B cell (primary cell): ENCODE results near the gene ID1. TPM values are rescaled to one million over a fixed set of nuclear protein-coding genes. Genes with fewer than 3 reads are reported as not detected.

ENCODE experiments used
- ATAC-seq: fragments of 200-7000 bp; cut with Tn5 transposase; one replicate; pipeline ENCODE4 v1.10.0; 2021; ENCODE audit warnings: low read depth, mild to moderate bottlenecking, moderate number of reproducible peaks, moderate library complexity
- CTCF ChIA-PET: fragments of 350-600 bp; sonication (Branson Sonifier 250); formaldehyde crosslinking; loops from one replicate; lab custom pipeline; 2021; ENCODE audit warnings: antibody characterized with exemption, inconsistent platforms; lab: Charles Lee
- POLR2A ChIA-PET: fragments of 350-600 bp; sonication (Branson Sonifier 250); formaldehyde crosslinking; loops from one replicate; lab custom pipeline; 2021; ENCODE audit warnings: antibody characterized with exemption; lab: Charles Lee
- DNase-seq: peaks from one replicate; pipeline ENCODE4 v3.0.0; 2013
- H2AFZ ChIP-seq: 2 replicates; pipeline ENCODE4 v1.6.1; 2012; ENCODE audit warnings: mild to moderate bottlenecking, low read depth, low read length; ENCODE audit not compliant: insufficient read depth, poor library complexity, severe bottlenecking
- H3K27ac ChIP-seq, 2 donors: 1 replicate in 1 of 2; 2 replicates in 1 of 2; pipeline ENCODE4 v1.5.1; 2012 to 2013; ENCODE audit warnings: low read length in 2 of 2, mild to moderate bottlenecking in 2 of 2, moderate library complexity in 1 of 2
- H3K27me3 ChIP-seq, 4 experiments: fragments of 200-600 bp in 1 of 4; sonication (generic) in 1 of 4; replicated peaks in 1 of 4; 1 replicate in 2 of 4; 2 replicates in 2 of 4; pipeline versions ENCODE4 v1.6.1 to v1.7.0; 2013 to 2016; ENCODE audit warnings: low read length in 3 of 4, mild to moderate bottlenecking in 2 of 4, mixed read lengths in 1 of 4, moderate library complexity in 1 of 4; ENCODE audit not compliant: insufficient read depth in 4 of 4, control insufficient read depth in 3 of 4; ENCODE audit errors: control extremely low read depth in 1 of 4
- H3K36me3 ChIP-seq, 2 experiments: replicated peaks in 1 of 2; 1 replicate in 1 of 2; 2 replicates in 1 of 2; pipeline versions ENCODE4 v1.6.1 to v1.7.1; 2013; ENCODE audit warnings: low read length in 1 of 2; ENCODE audit not compliant: insufficient read depth in 2 of 2, control insufficient read depth in 1 of 2; ENCODE audit errors: control extremely low read depth in 1 of 2, extremely low read depth in 1 of 2
- H3K4me1 ChIP-seq, 2 donors: fragments of 200-600 bp in 1 of 2; sonication (generic) in 1 of 2; 1 replicate in 1 of 2; 2 replicates in 1 of 2; pipeline versions ENCODE4 v1.5.1 to v1.6.1; 2013 to 2017; ENCODE audit warnings: low read length in 2 of 2; ENCODE audit not compliant: control insufficient read depth in 2 of 2, insufficient read depth in 2 of 2
- H3K4me2 ChIP-seq: replicated peaks from 2 replicates; pipeline ENCODE3; 2012; ENCODE audit warnings: mild to moderate bottlenecking, low read depth, low read length; ENCODE audit not compliant: poor library complexity, severe bottlenecking
- H3K4me3 ChIP-seq, 5 experiments: fragments of 200-600 bp in 1 of 5; sonication (generic) in 1 of 5; 1 replicate in 3 of 5; 2 replicates in 2 of 5; pipeline versions ENCODE4 v1.5.1 to v1.7.0; 2011 to 2016; ENCODE audit warnings: low read length in 4 of 5, mild to moderate bottlenecking in 4 of 5, low read depth in 2 of 5, control low read depth in 1 of 5, moderate library complexity in 1 of 5; ENCODE audit not compliant: insufficient read depth in 1 of 5; ENCODE audit errors: control extremely low read depth in 1 of 5, extremely low read depth in 1 of 5
- H3K79me2 ChIP-seq: fragments of 200-600 bp; sonication (generic); one replicate; pipeline ENCODE4 v1.6.0; 2016; ENCODE audit warnings: low read length; ENCODE audit not compliant: control insufficient read depth, insufficient read depth
- H3K9ac ChIP-seq: fragments of 200-600 bp; sonication (generic); 2 replicates; pipeline ENCODE4 v1.6.1; 2017; ENCODE audit warnings: mild to moderate bottlenecking, low read length, moderate library complexity
- H3K9me3 ChIP-seq, 3 donors: one replicate each; pipeline versions ENCODE4 v1.6.1 to v1.7.1; 2013; ENCODE audit warnings: low read length in 2 of 3; ENCODE audit not compliant: control insufficient read depth in 2 of 3, insufficient read depth in 1 of 3; ENCODE audit errors: control extremely low read depth in 1 of 3
- H4K20me1 ChIP-seq: 2 replicates; pipeline ENCODE4 v1.6.0; 2012; ENCODE audit warnings: mild to moderate bottlenecking, low read length; ENCODE audit not compliant: insufficient read depth, control insufficient read depth, poor library complexity, severe bottlenecking
- H3K27ac Mint-ChIP-seq: one replicate; pipeline ENCODE4 v1.8.0; 2021; ENCODE audit warnings: mixed read lengths
- H3K27me3 Mint-ChIP-seq: one replicate; pipeline ENCODE4 v1.8.0; 2021; ENCODE audit warnings: mixed read lengths
- H3K4me1 Mint-ChIP-seq: one replicate; pipeline ENCODE4 v1.8.0; 2021; ENCODE audit warnings: mixed read lengths
- H3K4me3 Mint-ChIP-seq: one replicate; pipeline ENCODE4 v1.8.0; 2021; ENCODE audit warnings: mixed read lengths
- H3K9me3 Mint-ChIP-seq: one replicate; pipeline ENCODE4 v1.8.0; 2022; ENCODE audit warnings: mixed read lengths; ENCODE audit not compliant: insufficient read depth
- EZH2 ChIP-seq: IDR thresholded peaks from 2 replicates; pipeline ENCODE4 v1.6.1; 2012; ENCODE audit warnings: borderline replicate concordance, low read depth, mild to moderate bottlenecking, moderate library complexity, low read length; ENCODE audit not compliant: insufficient read depth, poor library complexity, severe bottlenecking
- WGBS: methylation state at CpG from one replicate; pipeline ENCODE4 v1.1.5; 2013; ENCODE audit warnings: missing lambda C conversion rate; ENCODE audit not compliant: insufficient coverage; 5-methylcytosine and 5-hydroxymethylcytosine counted together
- intact Hi-C: fragments of 100-400 bp; cut with micrococcal nuclease; formaldehyde crosslinking; loops from one replicate; pipeline ENCODE4 v1.10.0; 2022
- polyA plus RNA-seq: library from polyadenylated mRNA; depleted of rRNA; stranded (reverse); fragments of >200 nt; gene quantifications from 2 replicates; pipeline ENCODE4 v1.2.3, GENCODE V29; 2012
- total RNA-seq, 2 donors: library from RNA; stranded (reverse); fragments of 120-200 nt in 1 of 2; gene quantifications; 1 replicate in 1 of 2; 2 replicates in 1 of 2; pipeline versions ENCODE4 v1.2.3 to v1.2.4, GENCODE V29; 2013 to 2022
- TF ChIP-seq, protein P1 (sequence below): fragments of 200-600 bp; IDR thresholded peaks from one replicate; pipeline ENCODE4 v1.8.0; 2022; ENCODE audit warnings: antibody characterized with exemption, mild to moderate bottlenecking

Gene ID1
- total and polyA plus RNA-seq, 2 donors (not counting 1 experiment from before 2014, with no cell fraction given), result 4.4 to 68.2 TPM

DNA sequence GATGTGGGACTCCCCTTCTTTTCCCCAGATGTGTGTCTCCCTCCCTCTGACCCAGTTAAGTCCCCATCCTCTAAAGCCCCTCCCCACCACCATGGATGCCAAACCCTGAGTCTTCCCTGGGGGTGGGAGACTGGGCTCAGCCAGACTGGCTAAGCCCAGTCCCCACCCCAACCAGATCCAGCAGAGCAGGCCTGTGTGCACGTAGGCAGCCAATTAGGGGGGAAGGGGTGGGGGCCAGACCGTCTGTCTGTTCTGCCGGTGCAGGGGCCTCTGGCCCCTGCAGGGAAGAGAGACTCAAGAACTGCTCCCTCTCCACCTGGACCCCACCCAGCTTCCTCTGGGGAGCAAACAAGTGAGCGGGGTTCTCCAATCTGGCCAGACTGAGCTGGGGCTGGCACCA lies 33.2 kb downstream of the ID1 start:
- no peak overlapping the region for H3K4me2 ChIP-seq

DNA sequence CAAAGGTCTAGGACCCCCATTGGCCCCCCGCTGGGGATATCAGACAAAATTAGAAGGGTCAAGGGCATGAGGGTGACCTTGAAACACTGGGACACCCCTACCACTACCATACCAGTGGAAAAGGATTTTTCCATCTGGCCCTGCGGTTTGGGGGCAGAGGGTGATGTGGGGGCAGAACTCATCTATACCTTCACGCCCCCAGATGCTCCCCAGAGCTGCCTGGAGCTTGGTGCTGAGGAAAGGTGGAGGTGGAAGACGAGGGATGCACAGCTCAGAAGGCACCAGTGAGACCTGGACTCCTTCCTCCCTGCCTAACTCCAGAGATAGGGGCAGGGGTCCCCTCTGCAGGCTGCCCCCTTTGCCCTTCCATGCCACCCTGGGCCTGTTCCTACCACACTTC lies 33.7 kb downstream of the ID1 start:
- Histone ChIP-seq H3K9ac (no peak overlapping the region), H2AFZ (no peak overlapping the region), H3K27ac (no peak overlapping the region), H3K4me3 (no peak overlapping the region), H3K79me2 (no peaks in the 10 kb centered on the region), H4K20me1 (no peaks in the 10 kb centered on the region), H3K36me3 (no peaks in the 10 kb centered on the region), H3K9me3 (no peaks in the 10 kb centered on the region), H3K4me1 (no peaks in the 10 kb centered on the region), H3K27me3 (no peaks in the 10 kb centered on the region), H3K4me2 (no peak overlapping the region)
- intact Hi-C loops, result no loop called here
- TF ChIP-seq, protein P1, sequence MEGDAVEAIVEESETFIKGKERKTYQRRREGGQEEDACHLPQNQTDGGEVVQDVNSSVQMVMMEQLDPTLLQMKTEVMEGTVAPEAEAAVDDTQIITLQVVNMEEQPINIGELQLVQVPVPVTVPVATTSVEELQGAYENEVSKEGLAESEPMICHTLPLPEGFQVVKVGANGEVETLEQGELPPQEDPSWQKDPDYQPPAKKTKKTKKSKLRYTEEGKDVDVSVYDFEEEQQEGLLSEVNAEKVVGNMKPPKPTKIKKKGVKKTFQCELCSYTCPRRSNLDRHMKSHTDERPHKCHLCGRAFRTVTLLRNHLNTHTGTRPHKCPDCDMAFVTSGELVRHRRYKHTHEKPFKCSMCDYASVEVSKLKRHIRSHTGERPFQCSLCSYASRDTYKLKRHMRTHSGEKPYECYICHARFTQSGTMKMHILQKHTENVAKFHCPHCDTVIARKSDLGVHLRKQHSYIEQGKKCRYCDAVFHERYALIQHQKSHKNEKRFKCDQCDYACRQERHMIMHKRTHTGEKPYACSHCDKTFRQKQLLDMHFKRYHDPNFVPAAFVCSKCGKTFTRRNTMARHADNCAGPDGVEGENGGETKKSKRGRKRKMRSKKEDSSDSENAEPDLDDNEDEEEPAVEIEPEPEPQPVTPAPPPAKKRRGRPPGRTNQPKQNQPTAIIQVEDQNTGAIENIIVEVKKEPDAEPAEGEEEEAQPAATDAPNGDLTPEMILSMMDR, result no peak
- no peak for TF ChIP-seq EZH2
- Mint-ChIP-seq H3K27me3 (peaks cover 8% of the 10 kb centered on the region), H3K27ac (no peak overlapping the region), H3K9me3 (no peaks in the 10 kb centered on the region), H3K4me1 (no peaks in the 10 kb centered on the region), H3K4me3 (no peak overlapping the region)
- WGBS, result 100% methylated on average over 1 of the region's 4 CpGs
- ChIA-PET CTCF (no interaction called here), POLR2A (no interaction called here)
- DNase-seq (no peak), ATAC-seq (no peak)

More for the DNA sequence above, 33.2 kb downstream of the ID1 start:
- H2AFZ ChIP-seq, result no peak overlapping the region
- CTCF ChIA-PET, result no interaction called here
- no peaks in the 10 kb centered on the region for H4K20me1 ChIP-seq
- H3K4me3 Mint-ChIP-seq, result no peak overlapping the region
- H3K27me3 ChIP-seq, result no peaks in the 10 kb centered on the region
- TF ChIP-seq EZH2, result no peak
- TF ChIP-seq, protein P1, result no peak
- DNase-seq (no peak), ATAC-seq (no peak)
- H3K27ac ChIP-seq, result no peak overlapping the region
- intact Hi-C loops, result no loop called here
- H3K4me1 ChIP-seq, result no peaks in the 10 kb centered on the region
- no peaks in the 10 kb centered on the region for H3K9me3 Mint-ChIP-seq
- no peak overlapping the region for H3K9ac ChIP-seq
- no peak overlapping the region for H3K27ac Mint-ChIP-seq
- POLR2A ChIA-PET, result no interaction called here
- H3K36me3 ChIP-seq, result no peaks in the 10 kb centered on the region
- H3K27me3 Mint-ChIP-seq, result peaks cover 8% of the 10 kb centered on the region
- no peaks in the 10 kb centered on the region for H3K79me2 ChIP-seq
- WGBS, result 97% methylated on average over 4 of the region's 4 CpGs
- H3K4me3 ChIP-seq, result no peak overlapping the region
- no peaks in the 10 kb centered on the region for H3K4me1 Mint-ChIP-seq
- H3K9me3 ChIP-seq, result no peaks in the 10 kb centered on the region
